ENCODE measurements around the gene HRG. TPM values are rescaled to one million over a fixed set of nuclear protein-coding genes. Genes with fewer than 3 reads are reported as not detected.

The HRG gene
- total RNA-seq, 1 experiment from 2014 or later, result not detected

GRCh38 chr3:186638259-186638658, 27.6 kb upstream of the HRG start:
- no peaks in the 10 kb centered on the region for H4K20me1 ChIP-seq (ENCODE audit: control insufficient read depth, insufficient read depth, insufficient read length)
- Mint-ChIP-seq H3K36me3 (ENCODE audit: insufficient read depth in 1 of 3, low read depth in 3 of 3) (no peaks in the 10 kb centered on the region), H3K9me3 (no peaks in the 10 kb centered on the region), H3K27me3 (ENCODE audit: low read depth) (peaks cover 2% of the 10 kb centered on the region; the same call in 1 of the 2 replicates), H3K4me3 (no peak overlapping the region), H3K4me1 (peaks cover 15 to 23% of the 10 kb centered on the region in 2 experiments), H3K27ac (no peak overlapping the region)
- no CpG with 5 or more reads among the region's 2 CpGs for WGBS (ENCODE audit: extremely low coverage, insufficient read length, low lambda C conversion rate)
- H2BK5ac ChIP-seq (ENCODE audit: insufficient read length, low read length), result no peak overlapping the region
- H2AK5ac ChIP-seq (ENCODE audit: insufficient read length, low read length), result no peak overlapping the region
- H3K23me2 ChIP-seq (ENCODE audit: insufficient read length, low read depth, low read length, poor library complexity, severe bottlenecking), result no peaks in the 10 kb centered on the region
- no peak overlapping the region for H2BK120ac ChIP-seq (ENCODE audit: low read depth, low read length, poor library complexity, severe bottlenecking)
- no peaks in the 10 kb centered on the region for H3K79me2 ChIP-seq (ENCODE audit: insufficient read depth, low read length)
- H4K91ac ChIP-seq (ENCODE audit: insufficient read length, low read depth, low read length), result no peak overlapping the region
- no peak overlapping the region for H4K8ac ChIP-seq (replicated peaks; ENCODE audit: insufficient read length, low read depth, low read length)
- H3K27ac ChIP-seq (ENCODE audit: insufficient read length, low read depth, low read length), result no peak overlapping the region
- H3K23ac ChIP-seq (ENCODE audit: insufficient read length, low read depth, low read length), result no peak overlapping the region
- H2BK12ac ChIP-seq (ENCODE audit: insufficient read length, low read depth, low read length), result no peak overlapping the region
- no peak overlapping the region for H4K5ac ChIP-seq (ENCODE audit: insufficient read length, low read depth, low read length)
- H3K4ac ChIP-seq (ENCODE audit: low read depth, low read length), result no peak overlapping the region
- no peak overlapping the region for H3K14ac ChIP-seq (ENCODE audit: insufficient read depth, low read length)
- H2AFZ ChIP-seq (ENCODE audit: low read length), result no peak overlapping the region
- no peak overlapping the region for H3K4me2 ChIP-seq (ENCODE audit: insufficient read depth, insufficient read length, low read length)
- H3T11ph ChIP-seq (ENCODE audit: low read length), result no peak overlapping the region
- DNase-seq, result no peak
- H3K18ac ChIP-seq (ENCODE audit: insufficient read length, low read depth, low read length), result no peak overlapping the region
- no peak for TF ChIP-seq CTCF (conservative IDR thresholded peaks at IDR 0.05)
- H3K27me3 ChIP-seq (ENCODE audit: insufficient read depth, low read length), result no peaks in the 10 kb centered on the region
- H3K79me1 ChIP-seq (ENCODE audit: insufficient read depth, low read depth, low read length, poor library complexity, severe bottlenecking), result no peaks in the 10 kb centered on the region
- no peak overlapping the region for H3K56ac ChIP-seq (ENCODE audit: insufficient read length, low read depth, low read length)
- H3K9me3 ChIP-seq (ENCODE audit: control insufficient read depth, low read depth, low read length), result no peaks in the 10 kb centered on the region
- H2BK20ac ChIP-seq (ENCODE audit: low read depth, low read length, poor library complexity, severe bottlenecking), result no peak overlapping the region
- H3K9ac ChIP-seq (ENCODE audit: extremely low read depth, insufficient read length, low read length), result no peak overlapping the region
- H2BK15ac ChIP-seq (ENCODE audit: low read depth, low read length), result no peak overlapping the region
- H3K4me1 ChIP-seq (ENCODE audit: insufficient read depth, low read length), result peaks cover 2% of the 10 kb centered on the region; the same call in 1 of the 2 replicates

All from H9 (cell line).